NCI-H2227 (cell line): ENCODE data around the gene CTNNA2.
"Not testable (repeated sequence)": the region's sequence is repeated elsewhere in the genome, so short reads cannot be mapped to it uniquely, and the experiment has no call there.

Source experiments
- DNase-seq: peaks from one replicate; lab custom pipeline; 2025; ENCODE audit not compliant: unreplicated experiment; lab: John Stamatoyannopoulos, UW

The CTNNA2 gene

GRCh38 chr2:80185091-80185490 is 672.2 kb downstream of the CTNNA2 start:
- no peak for DNase-seq

- no peak for DNase-seq
These were observed 673.4 kb downstream of the CTNNA2 start for GRCh38 chr2:80186262-80186661.

DNA sequence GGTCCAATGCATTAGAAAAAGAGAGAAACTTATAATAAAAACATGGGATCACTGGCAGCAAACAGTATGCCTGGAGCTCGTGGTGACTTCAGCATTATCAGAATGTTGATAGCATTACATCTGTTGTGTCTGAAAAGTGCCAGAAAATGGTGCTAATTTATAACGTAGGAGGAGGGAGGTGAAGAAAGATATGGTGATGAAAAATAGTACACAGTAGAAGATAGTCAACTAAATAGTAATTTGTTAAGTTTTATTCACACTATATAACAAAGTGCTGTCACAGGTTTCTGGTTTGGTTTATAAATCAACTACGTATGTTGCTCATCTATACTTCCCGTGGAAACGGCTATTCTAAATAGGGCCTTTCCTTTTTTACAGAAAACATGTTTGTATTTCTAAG is 674.3 kb downstream of the CTNNA2 start:
- no peak for DNase-seq

DNA sequence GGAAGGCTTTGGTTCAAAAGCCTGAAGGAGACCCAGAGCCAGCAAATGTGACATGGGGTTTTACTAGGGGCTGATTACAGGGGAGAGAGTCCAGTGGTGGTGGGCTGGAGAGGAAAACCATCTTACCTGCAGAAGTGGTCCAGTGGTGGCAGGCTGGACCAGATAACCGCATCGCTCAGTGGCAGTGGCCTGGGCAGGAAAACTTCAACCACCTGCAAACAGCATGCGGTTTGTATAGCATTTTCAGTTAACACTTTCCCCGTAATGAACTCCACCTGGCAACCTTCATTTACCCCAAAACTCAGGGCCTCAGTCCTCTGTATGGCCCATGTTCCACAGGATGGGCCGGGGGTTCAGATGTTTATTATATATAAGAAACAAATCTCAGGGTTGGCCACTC is 677.3 kb downstream of the CTNNA2 start:
- no peak for DNase-seq

DNA sequence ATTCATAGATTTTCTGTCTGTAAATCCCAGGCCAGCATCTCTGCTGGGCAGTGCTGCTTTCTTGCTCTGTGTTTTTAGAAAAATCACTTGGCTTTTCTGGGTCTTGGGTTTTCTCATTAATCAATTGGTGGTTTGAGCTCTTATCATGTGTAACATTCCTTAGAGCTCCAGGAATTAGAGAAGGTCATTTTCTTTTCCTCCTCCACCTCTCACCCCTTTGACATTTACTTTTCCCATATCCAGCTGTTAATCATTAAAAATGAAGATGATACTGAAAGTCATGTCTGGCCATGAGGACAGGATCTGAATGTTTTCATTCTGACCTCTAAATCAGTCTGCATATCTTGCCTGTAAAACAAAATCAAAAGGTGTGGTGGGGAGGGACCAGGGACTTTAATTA is 680.7 kb downstream of the CTNNA2 start:
- DNase-seq, result no peak

GRCh38 chr2:80195034-80195433 is 682.2 kb downstream of the CTNNA2 start:
- DNase-seq, result no peak

DNA sequence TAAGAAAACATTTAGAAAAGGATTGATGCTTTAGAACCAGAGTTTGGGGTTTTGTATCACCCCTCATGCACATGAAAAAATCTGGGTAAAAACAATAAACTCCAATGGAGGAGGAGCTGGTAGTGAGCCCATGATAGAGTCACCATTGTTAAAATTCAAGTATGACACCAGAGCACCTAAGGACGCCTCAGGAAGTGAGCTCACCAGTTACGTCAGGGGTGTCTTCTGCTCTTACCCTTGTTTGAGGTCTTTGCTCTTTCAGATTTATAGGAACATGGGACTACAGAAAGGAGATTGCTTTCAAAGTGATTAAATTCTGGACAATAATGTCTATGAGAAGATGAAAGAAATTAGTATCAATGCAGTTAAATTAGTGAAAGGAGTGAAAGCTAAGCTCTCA is 685.2 kb downstream of the CTNNA2 start:
- DNase-seq, result no peak

- DNase-seq, result no peak
These were observed 686.7 kb downstream of the CTNNA2 start for GRCh38 chr2:80199504-80199903.

DNA sequence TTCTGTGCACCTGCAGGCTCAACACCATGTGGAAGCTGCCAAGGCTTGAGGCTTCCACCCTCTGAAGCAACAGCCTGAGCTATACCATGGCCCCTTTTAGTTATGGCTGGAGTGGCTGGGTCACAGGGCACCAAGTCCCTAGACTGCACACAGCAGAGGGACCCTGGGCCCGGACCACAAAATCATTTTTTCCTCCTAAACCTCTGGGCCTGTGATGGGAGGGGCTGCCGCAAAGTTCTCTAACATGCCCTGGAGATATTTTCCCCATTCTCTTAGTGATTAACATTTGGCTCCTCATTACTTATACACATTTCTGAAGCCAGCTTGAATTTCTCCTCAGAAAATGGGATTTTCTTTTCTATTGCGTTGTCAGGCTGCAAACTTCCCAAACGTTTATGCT is 691.1 kb downstream of the CTNNA2 start:
- not testable (repeated sequence) for DNase-seq

GRCh38 chr2:80205498-80205897 is 692.6 kb downstream of the CTNNA2 start:
- no peak for DNase-seq

- DNase-seq, result no peak
These were observed 696.6 kb downstream of the CTNNA2 start for GRCh38 chr2:80209458-80209857.

GRCh38 chr2:80217446-80217845 is 704.6 kb downstream of the CTNNA2 start:
- DNase-seq, result no peak

DNA sequence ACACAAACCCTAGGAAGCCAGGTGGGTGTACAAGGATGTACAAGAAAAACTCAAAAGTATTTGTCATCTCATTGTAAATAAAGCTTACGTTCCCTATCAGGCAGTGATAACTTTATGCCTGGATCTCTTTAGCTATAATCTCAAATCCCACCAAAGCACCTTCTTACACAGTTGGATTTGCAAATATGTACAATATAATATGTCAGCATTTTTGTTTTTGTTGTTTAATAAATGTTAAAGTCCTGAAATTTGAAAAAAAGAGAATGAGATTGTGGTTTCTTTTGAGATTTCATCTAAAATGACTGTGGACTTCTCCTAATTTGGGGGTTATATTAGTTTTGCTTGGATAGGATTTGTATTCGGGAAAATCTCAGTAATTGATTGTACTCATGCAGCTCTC is 709.8 kb downstream of the CTNNA2 start:
- no peak for DNase-seq

DNA sequence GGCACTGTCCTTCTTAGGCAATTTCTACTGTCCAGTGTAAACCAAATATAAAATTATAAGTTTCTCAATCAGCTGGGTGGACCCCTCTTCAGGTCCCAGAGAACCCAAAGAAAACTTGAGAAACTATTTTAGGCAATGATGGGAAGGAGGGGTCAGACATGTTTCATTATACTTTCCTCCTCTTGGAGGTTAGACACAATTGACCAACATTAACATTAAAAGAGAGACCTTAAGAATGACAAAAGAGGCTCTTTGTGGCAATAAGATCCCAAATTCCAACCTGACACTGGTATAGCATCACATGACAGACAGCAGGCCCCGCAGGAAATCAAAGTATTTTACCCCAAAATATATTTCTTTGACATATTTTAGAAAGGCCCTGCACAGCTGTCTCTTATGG is 718.6 kb downstream of the CTNNA2 start:
- no peak for DNase-seq

DNA sequence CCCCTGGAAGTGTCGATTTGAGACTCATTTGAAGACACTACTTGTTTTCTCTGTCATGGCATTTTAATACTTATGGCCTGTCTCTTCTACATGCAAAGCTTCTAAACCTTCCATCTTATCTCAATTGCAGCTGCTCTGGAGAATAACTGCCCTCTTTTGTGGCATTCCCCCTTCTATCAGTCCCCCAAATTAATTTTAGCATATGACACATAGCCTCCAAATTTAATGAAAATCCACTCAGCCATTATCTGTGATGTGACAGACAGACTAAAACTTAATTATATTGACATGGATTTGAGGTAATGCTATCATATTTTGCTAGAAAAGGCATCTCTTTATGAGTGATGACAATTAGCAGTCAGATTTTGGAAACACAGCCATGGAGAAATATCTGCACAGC is 720.5 kb downstream of the CTNNA2 start:
- no peak for DNase-seq

DNA sequence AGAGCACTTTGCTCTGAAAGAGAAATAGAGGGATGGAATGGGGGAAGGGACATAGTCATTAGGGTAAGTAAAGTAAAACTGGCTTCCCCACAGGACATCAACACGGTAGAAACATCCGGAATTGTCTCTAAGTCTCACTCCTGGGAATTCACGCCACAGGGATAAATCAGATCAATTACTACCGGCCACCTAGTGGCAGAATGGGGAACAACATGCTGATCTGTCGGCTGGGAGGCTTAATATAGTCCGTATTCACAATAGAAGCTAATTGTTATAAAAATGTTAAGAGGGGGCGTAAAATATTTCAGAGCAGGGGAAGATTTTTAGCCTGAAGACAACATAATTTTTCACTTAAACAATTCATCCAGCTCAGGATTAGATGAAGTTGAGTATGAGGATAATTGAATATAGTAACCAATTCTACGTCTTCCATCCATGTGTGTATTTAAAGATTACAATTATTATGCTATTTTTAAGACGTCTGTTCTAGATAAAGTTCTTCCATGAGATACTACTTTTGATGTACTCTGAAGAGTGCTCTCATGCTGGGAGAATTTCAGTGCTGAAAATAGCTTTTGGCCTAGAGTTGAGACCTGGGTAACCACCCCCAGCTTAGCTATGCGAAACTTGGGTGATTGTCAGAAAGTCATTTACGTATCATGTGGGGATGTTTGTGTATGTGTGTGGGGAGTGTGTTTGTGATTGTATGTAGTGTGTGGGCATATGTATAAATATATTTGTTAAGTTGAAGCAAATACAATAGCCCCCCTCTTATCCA is 726.0 kb downstream of the CTNNA2 start:
- DNase-seq, result no peak

- no peak for DNase-seq
These were observed 729.6 kb downstream of the CTNNA2 start for GRCh38 chr2:80242355-80242910.

GRCh38 chr2:80244905-80245584 is 732.2 kb downstream of the CTNNA2 start:
- DNase-seq, result no peak

- DNase-seq, result no peak
These were observed 733.7 kb downstream of the CTNNA2 start for GRCh38 chr2:80246534-80246933.

- DNase-seq, result no peak
These were observed 734.5 kb downstream of the CTNNA2 start for GRCh38 chr2:80247339-80247738.

DNA sequence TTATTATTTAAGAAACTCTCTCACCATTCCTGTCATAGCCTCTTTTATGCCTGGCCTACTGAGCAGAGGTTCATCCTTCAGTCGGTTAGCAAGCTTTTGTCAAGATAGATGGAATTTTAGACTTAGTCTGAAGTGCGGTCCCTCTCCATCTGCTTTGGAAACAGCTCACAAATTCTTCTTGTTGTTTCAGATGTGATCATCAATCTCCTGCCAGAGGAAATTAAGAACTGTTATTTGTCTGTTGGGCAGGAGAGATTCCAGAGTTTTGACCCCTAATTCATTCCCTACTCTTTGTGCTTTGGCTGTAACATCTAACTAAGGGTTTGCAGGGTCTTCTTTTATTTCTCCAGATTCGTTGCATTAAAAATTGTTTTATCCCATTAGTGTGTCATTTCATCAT is 735.3 kb downstream of the CTNNA2 start:
- no peak for DNase-seq

GRCh38 chr2:80252294-80252986 is 739.6 kb downstream of the CTNNA2 start:
- DNase-seq, result no peak
